Panc1 (cell line): Measurements from ENCODE around the gene ARID5B.

ENCODE experiments used
- CTCF ChIP-seq: fragments of 450-650 bp; IDR thresholded peaks from 2 replicates; pipeline ENCODE4 v1.5.1; 2017; ENCODE audit warnings: mild to moderate bottlenecking
- POLR2AphosphoS5 ChIP-seq: IDR thresholded peaks from 2 replicates; pipeline ENCODE4 v1.6.1; 2012; ENCODE audit warnings: mild to moderate bottlenecking, low read depth, low read length, moderate library complexity
- TCF7L2 ChIP-seq: IDR thresholded peaks from 2 replicates; pipeline ENCODE4 v1.6.1; 2011; ENCODE audit warnings: mild to moderate bottlenecking, low read depth, low read length, inconsistent platforms

- TF ChIP-seq POLR2AphosphoS5 (no peak), CTCF (no peak), TCF7L2 (no peak)
Observed at GRCh38 chr10:61983255-61983654, 81.8 kb downstream of the ARID5B start.
